B cell (primary cell): ENCODE results near the gene FSCN2. TPM values are rescaled to one million over a fixed set of nuclear protein-coding genes. Genes with fewer than 3 reads are reported as not detected.

Source experiments
- ATAC-seq: fragments of 200-7000 bp; cut with Tn5 transposase; one replicate; pipeline ENCODE4 v1.10.0; 2021; ENCODE audit warnings: low read depth, mild to moderate bottlenecking, moderate number of reproducible peaks, moderate library complexity
- CTCF ChIA-PET: fragments of 350-600 bp; sonication (Branson Sonifier 250); formaldehyde crosslinking; loops from one replicate; lab custom pipeline; 2021; ENCODE audit warnings: antibody characterized with exemption, inconsistent platforms; lab: Charles Lee
- POLR2A ChIA-PET: fragments of 350-600 bp; sonication (Branson Sonifier 250); formaldehyde crosslinking; loops from one replicate; lab custom pipeline; 2021; ENCODE audit warnings: antibody characterized with exemption; lab: Charles Lee
- DNase-seq: peaks from one replicate; pipeline ENCODE4 v3.0.0; 2013
- H2AFZ ChIP-seq: 2 replicates; pipeline ENCODE4 v1.6.1; 2012; ENCODE audit warnings: mild to moderate bottlenecking, low read depth, low read length; ENCODE audit not compliant: insufficient read depth, poor library complexity, severe bottlenecking
- H3K27ac ChIP-seq, 2 donors: 1 replicate in 1 of 2; 2 replicates in 1 of 2; pipeline ENCODE4 v1.5.1; 2012 to 2013; ENCODE audit warnings: low read length in 2 of 2, mild to moderate bottlenecking in 2 of 2, moderate library complexity in 1 of 2
- H3K27me3 ChIP-seq, 4 experiments: fragments of 200-600 bp in 1 of 4; sonication (generic) in 1 of 4; replicated peaks in 1 of 4; 1 replicate in 2 of 4; 2 replicates in 2 of 4; pipeline versions ENCODE4 v1.6.1 to v1.7.0; 2013 to 2016; ENCODE audit warnings: low read length in 3 of 4, mild to moderate bottlenecking in 2 of 4, mixed read lengths in 1 of 4, moderate library complexity in 1 of 4; ENCODE audit not compliant: insufficient read depth in 4 of 4, control insufficient read depth in 3 of 4; ENCODE audit errors: control extremely low read depth in 1 of 4
- H3K36me3 ChIP-seq, 2 experiments: replicated peaks in 1 of 2; 1 replicate in 1 of 2; 2 replicates in 1 of 2; pipeline versions ENCODE4 v1.6.1 to v1.7.1; 2013; ENCODE audit warnings: low read length in 1 of 2; ENCODE audit not compliant: insufficient read depth in 2 of 2, control insufficient read depth in 1 of 2; ENCODE audit errors: control extremely low read depth in 1 of 2, extremely low read depth in 1 of 2
- H3K4me1 ChIP-seq, 2 donors: fragments of 200-600 bp in 1 of 2; sonication (generic) in 1 of 2; 1 replicate in 1 of 2; 2 replicates in 1 of 2; pipeline versions ENCODE4 v1.5.1 to v1.6.1; 2013 to 2017; ENCODE audit warnings: low read length in 2 of 2; ENCODE audit not compliant: control insufficient read depth in 2 of 2, insufficient read depth in 2 of 2
- H3K4me2 ChIP-seq: replicated peaks from 2 replicates; pipeline ENCODE3; 2012; ENCODE audit warnings: mild to moderate bottlenecking, low read depth, low read length; ENCODE audit not compliant: poor library complexity, severe bottlenecking
- H3K4me3 ChIP-seq, 5 experiments: fragments of 200-600 bp in 1 of 5; sonication (generic) in 1 of 5; 1 replicate in 3 of 5; 2 replicates in 2 of 5; pipeline versions ENCODE4 v1.5.1 to v1.7.0; 2011 to 2016; ENCODE audit warnings: low read length in 4 of 5, mild to moderate bottlenecking in 4 of 5, low read depth in 2 of 5, control low read depth in 1 of 5, moderate library complexity in 1 of 5; ENCODE audit not compliant: insufficient read depth in 1 of 5; ENCODE audit errors: control extremely low read depth in 1 of 5, extremely low read depth in 1 of 5
- H3K79me2 ChIP-seq: fragments of 200-600 bp; sonication (generic); one replicate; pipeline ENCODE4 v1.6.0; 2016; ENCODE audit warnings: low read length; ENCODE audit not compliant: control insufficient read depth, insufficient read depth
- H3K9ac ChIP-seq: fragments of 200-600 bp; sonication (generic); 2 replicates; pipeline ENCODE4 v1.6.1; 2017; ENCODE audit warnings: mild to moderate bottlenecking, low read length, moderate library complexity
- H3K9me3 ChIP-seq, 3 donors: one replicate each; pipeline versions ENCODE4 v1.6.1 to v1.7.1; 2013; ENCODE audit warnings: low read length in 2 of 3; ENCODE audit not compliant: control insufficient read depth in 2 of 3, insufficient read depth in 1 of 3; ENCODE audit errors: control extremely low read depth in 1 of 3
- H4K20me1 ChIP-seq: 2 replicates; pipeline ENCODE4 v1.6.0; 2012; ENCODE audit warnings: mild to moderate bottlenecking, low read length; ENCODE audit not compliant: insufficient read depth, control insufficient read depth, poor library complexity, severe bottlenecking
- H3K27ac Mint-ChIP-seq: one replicate; pipeline ENCODE4 v1.8.0; 2021; ENCODE audit warnings: mixed read lengths
- H3K27me3 Mint-ChIP-seq: one replicate; pipeline ENCODE4 v1.8.0; 2021; ENCODE audit warnings: mixed read lengths
- H3K4me1 Mint-ChIP-seq: one replicate; pipeline ENCODE4 v1.8.0; 2021; ENCODE audit warnings: mixed read lengths
- H3K4me3 Mint-ChIP-seq: one replicate; pipeline ENCODE4 v1.8.0; 2021; ENCODE audit warnings: mixed read lengths
- H3K9me3 Mint-ChIP-seq: one replicate; pipeline ENCODE4 v1.8.0; 2022; ENCODE audit warnings: mixed read lengths; ENCODE audit not compliant: insufficient read depth
- EZH2 ChIP-seq: IDR thresholded peaks from 2 replicates; pipeline ENCODE4 v1.6.1; 2012; ENCODE audit warnings: borderline replicate concordance, low read depth, mild to moderate bottlenecking, moderate library complexity, low read length; ENCODE audit not compliant: insufficient read depth, poor library complexity, severe bottlenecking
- WGBS: methylation state at CpG from one replicate; pipeline ENCODE4 v1.1.5; 2013; ENCODE audit warnings: missing lambda C conversion rate; ENCODE audit not compliant: insufficient coverage; 5-methylcytosine and 5-hydroxymethylcytosine counted together
- intact Hi-C: fragments of 100-400 bp; cut with micrococcal nuclease; formaldehyde crosslinking; loops from one replicate; pipeline ENCODE4 v1.10.0; 2022
- polyA plus RNA-seq: library from polyadenylated mRNA; depleted of rRNA; stranded (reverse); fragments of >200 nt; gene quantifications from 2 replicates; pipeline ENCODE4 v1.2.3, GENCODE V29; 2012
- total RNA-seq, 2 donors: library from RNA; stranded (reverse); fragments of 120-200 nt in 1 of 2; gene quantifications; 1 replicate in 1 of 2; 2 replicates in 1 of 2; pipeline versions ENCODE4 v1.2.3 to v1.2.4, GENCODE V29; 2013 to 2022
- TF ChIP-seq, protein P1 (sequence below): fragments of 200-600 bp; IDR thresholded peaks from one replicate; pipeline ENCODE4 v1.8.0; 2022; ENCODE audit warnings: antibody characterized with exemption, mild to moderate bottlenecking

The FSCN2 gene
- total and polyA plus RNA-seq, 2 donors (not counting 1 experiment from before 2014, with no cell fraction given) = 6.3 to 12.0 TPM

DNA sequence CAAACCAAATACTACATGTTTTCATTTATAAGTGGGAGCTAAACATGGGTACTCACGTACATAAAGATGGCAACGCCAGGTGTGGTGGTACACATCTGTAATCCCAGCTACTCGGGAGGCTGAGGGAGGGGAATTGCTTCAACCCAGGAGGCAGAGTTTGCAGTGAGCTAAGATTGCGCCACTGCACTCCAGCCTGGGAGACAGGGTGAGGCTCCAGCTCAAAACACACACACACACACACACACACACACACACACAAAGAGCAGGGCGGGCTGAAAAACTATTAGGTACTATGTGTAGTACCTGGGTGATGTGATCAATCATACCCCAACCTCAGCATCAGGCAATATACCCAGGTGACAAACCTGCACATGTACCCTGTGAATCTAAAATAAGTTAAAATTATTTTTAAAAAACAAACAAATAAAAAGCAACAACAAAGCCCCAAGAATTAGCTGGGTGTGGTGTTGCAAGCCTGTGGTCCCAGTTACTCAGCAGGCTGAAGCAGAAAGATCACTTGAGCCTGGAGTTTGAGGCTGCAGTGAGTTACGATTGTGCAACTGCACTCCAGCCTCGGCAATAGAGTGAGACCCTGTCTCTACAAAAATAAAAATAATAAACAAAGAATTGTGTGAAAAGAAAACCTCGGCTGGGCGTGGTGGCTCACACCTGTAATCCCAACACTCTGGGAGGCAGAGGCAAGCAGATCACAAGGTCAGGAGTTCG lies 35.8 kb downstream of the FSCN2 start:
- no peaks in the 10 kb centered on the region for H3K27me3 Mint-ChIP-seq
- H3K9me3 Mint-ChIP-seq = no peaks in the 10 kb centered on the region
- Histone ChIP-seq H4K20me1 (no peaks in the 10 kb centered on the region), H2AFZ (no peak overlapping the region), H3K4me1 (peaks cover 30 to 47% of the 10 kb centered on the region in 2 donors), H3K36me3 (peaks cover 8 to 51% of the 10 kb centered on the region in 2 experiments), H3K9ac (no peak overlapping the region), H3K27me3 (no peaks in the 10 kb centered on the region), H3K4me3 (no peak overlapping the region), H3K79me2 (peaks cover 11% of the 10 kb centered on the region), H3K4me2 (no peak overlapping the region), H3K27ac (no peak overlapping the region), H3K9me3 (no peaks in the 10 kb centered on the region)
- TF ChIP-seq, protein P1, sequence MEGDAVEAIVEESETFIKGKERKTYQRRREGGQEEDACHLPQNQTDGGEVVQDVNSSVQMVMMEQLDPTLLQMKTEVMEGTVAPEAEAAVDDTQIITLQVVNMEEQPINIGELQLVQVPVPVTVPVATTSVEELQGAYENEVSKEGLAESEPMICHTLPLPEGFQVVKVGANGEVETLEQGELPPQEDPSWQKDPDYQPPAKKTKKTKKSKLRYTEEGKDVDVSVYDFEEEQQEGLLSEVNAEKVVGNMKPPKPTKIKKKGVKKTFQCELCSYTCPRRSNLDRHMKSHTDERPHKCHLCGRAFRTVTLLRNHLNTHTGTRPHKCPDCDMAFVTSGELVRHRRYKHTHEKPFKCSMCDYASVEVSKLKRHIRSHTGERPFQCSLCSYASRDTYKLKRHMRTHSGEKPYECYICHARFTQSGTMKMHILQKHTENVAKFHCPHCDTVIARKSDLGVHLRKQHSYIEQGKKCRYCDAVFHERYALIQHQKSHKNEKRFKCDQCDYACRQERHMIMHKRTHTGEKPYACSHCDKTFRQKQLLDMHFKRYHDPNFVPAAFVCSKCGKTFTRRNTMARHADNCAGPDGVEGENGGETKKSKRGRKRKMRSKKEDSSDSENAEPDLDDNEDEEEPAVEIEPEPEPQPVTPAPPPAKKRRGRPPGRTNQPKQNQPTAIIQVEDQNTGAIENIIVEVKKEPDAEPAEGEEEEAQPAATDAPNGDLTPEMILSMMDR = no peak
- TF ChIP-seq EZH2 = no peak
- no peak overlapping the region for H3K4me3 Mint-ChIP-seq
- no peak for DNase-seq
- H3K27ac Mint-ChIP-seq = peak overlapping the region; percentile 15
- intact Hi-C loops = no loop called here
- ATAC-seq = no peak
- POLR2A ChIA-PET = no interaction called here
- H3K4me1 Mint-ChIP-seq = peaks cover 32% of the 10 kb centered on the region
- WGBS = 100% methylated on average over 2 of the region's 10 CpGs
- CTCF ChIA-PET = interaction anchor here (1.1 to 1.9 kb wide), 2 partner anchors 12 to 45 kb away, joined by 3 to 5 read pairs; partner anchors contain the start of gene FAAP100

DNA sequence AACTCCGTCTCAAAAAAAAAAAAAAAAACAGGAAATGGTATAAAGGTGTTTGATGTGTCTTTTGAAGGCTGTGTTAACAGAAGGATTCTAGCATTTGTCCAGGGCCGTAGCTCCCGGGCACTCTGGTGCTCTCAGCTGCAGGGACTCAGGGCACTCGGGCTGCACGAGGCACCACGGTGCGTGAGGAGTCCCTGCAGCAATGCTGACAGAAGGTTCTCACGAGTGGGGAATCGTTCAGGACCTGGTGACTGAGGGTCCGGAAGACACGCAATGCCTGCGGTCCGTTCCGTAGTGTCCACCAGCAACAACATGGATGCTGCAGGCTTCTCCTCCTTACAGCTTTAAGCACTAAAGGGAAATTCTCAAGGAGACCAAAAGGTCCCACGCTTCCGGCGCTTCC lies 36.6 kb downstream of the FSCN2 start:
- peaks cover 8 to 53% of the 10 kb centered on the region in 2 experiments for H3K36me3 ChIP-seq
- no peak overlapping the region for H3K27ac Mint-ChIP-seq
- 98% methylated on average over 15 of the region's 17 CpGs for WGBS

More for the DNA sequence above, 36.6 kb downstream of the FSCN2 start:
- Mint-ChIP-seq H3K9me3 (no peaks in the 10 kb centered on the region), H3K4me3 (no peak overlapping the region), H3K4me1 (peaks cover 32% of the 10 kb centered on the region), H3K27me3 (no peaks in the 10 kb centered on the region)
- Histone ChIP-seq H3K9ac (no peak overlapping the region), H3K27me3 (no peaks in the 10 kb centered on the region), H2AFZ (no peak overlapping the region), H3K4me3 (no peak overlapping the region), H3K27ac (no peak overlapping the region), H3K4me2 (no peak overlapping the region), H4K20me1 (no peaks in the 10 kb centered on the region), H3K4me1 (peaks cover 30 to 40% of the 10 kb centered on the region in 2 donors), H3K9me3 (no peaks in the 10 kb centered on the region), H3K79me2 (peaks cover 3% of the 10 kb centered on the region)
- ATAC-seq (no peak), DNase-seq (no peak)
- ChIA-PET POLR2A (no interaction called here), CTCF (interaction anchor here (0.7 to 1.9 kb wide), 2 partner anchors 46 to 50 kb away, joined by 4 to 5 read pairs; no protein-coding TSS in a partner anchor)
- TF ChIP-seq, protein P1 = no peak
- no peak for TF ChIP-seq EZH2
- intact Hi-C loops = no loop called here
